ENCODE measurements around the gene P4HA3.

Gene P4HA3

GRCh38 chr11:74311352-74311926 lies at the start of gene P4HA3:
P4HA3 (minus strand) TSS chr11:74311640; CDS start chr11:74311611, 29 bp downstream.
- H3K4me3 ChIP-seq (ENCODE audit: low read length), result peak within 1 kb of the TSS; percentile 28; the same call in 1 of the 2 replicates
- WGBS (ENCODE audit: insufficient coverage, insufficient read length), result no CpG with 5 or more reads among the region's 62 CpGs

GRCh38 chr11:74357449-74357848 lies 46.0 kb upstream of the P4HA3 start:
- H3K36me3 ChIP-seq (ENCODE audit: control insufficient read depth, insufficient read depth, low read length), result peaks cover 8% of the 10 kb centered on the region
- no peak overlapping the region for H3K27ac ChIP-seq (ENCODE audit: low read length)
- H3K9me3 ChIP-seq (ENCODE audit: control insufficient read depth, insufficient read depth, low read length), result peaks cover 2% of the 10 kb centered on the region; the same call in 1 of the 2 replicates
- DNase-seq (ENCODE audit: low read depth, low spot score), result no peak
- no peaks in the 10 kb centered on the region for H3K4me1 ChIP-seq (ENCODE audit: control insufficient read depth, insufficient read depth, low read length)
- H3K4me3 ChIP-seq (ENCODE audit: low read length), result no peak overlapping the region
- no CpG with 5 or more reads among the region's 1 CpG for WGBS (ENCODE audit: insufficient coverage, insufficient read length)
- no peaks in the 10 kb centered on the region for H3K27me3 ChIP-seq (ENCODE audit: control insufficient read depth, insufficient read depth, low read length)

More at GRCh38 chr11:74311352-74311926, at the start of gene P4HA3:
- H3K27ac ChIP-seq (ENCODE audit: low read length), result no peak within 1 kb of the TSS
- H3K36me3 ChIP-seq (ENCODE audit: control insufficient read depth, insufficient read depth, low read length), result no peaks in the 10 kb centered on the region
- peak; percentile 16 for DNase-seq (ENCODE audit: low read depth, low spot score)
- peaks cover 6% of the 10 kb centered on the region; the same call in 1 of the 2 replicates for H3K27me3 ChIP-seq (ENCODE audit: control insufficient read depth, insufficient read depth, low read length)
- H3K4me1 ChIP-seq (ENCODE audit: control insufficient read depth, insufficient read depth, low read length), result no peaks in the 10 kb centered on the region; the same call in 1 of the 2 replicates
- H3K9me3 ChIP-seq (ENCODE audit: control insufficient read depth, insufficient read depth, low read length), result no peaks in the 10 kb centered on the region

- WGBS (ENCODE audit: insufficient coverage, insufficient read length), result no CpG with 5 or more reads among the region's 2 CpGs
- no peak for DNase-seq (ENCODE audit: low read depth, low spot score)
Measured at GRCh38 chr11:74355626-74356025, 44.2 kb upstream of the P4HA3 start.

GRCh38 chr11:74354036-74354435 lies 42.6 kb upstream of the P4HA3 start:
- whole genome bisulfite sequencing (ENCODE audit: insufficient coverage, insufficient read length), result no CpG with 5 or more reads among the region's 3 CpGs
- Histone ChIP-seq H3K4me1 (ENCODE audit: control insufficient read depth, insufficient read depth, low read length) (no peaks in the 10 kb centered on the region), H3K27ac (ENCODE audit: low read length) (no peak overlapping the region), H3K9me3 (ENCODE audit: control insufficient read depth, insufficient read depth, low read length) (no peaks in the 10 kb centered on the region), H3K36me3 (ENCODE audit: control insufficient read depth, insufficient read depth, low read length) (no peaks in the 10 kb centered on the region; the same call in 1 of the 2 replicates), H3K27me3 (ENCODE audit: control insufficient read depth, insufficient read depth, low read length) (no peaks in the 10 kb centered on the region), H3K4me3 (ENCODE audit: low read length) (no peak overlapping the region)
- DNase-seq (ENCODE audit: low read depth, low spot score), result no peak

More at GRCh38 chr11:74355626-74356025, 44.2 kb upstream of the P4HA3 start:
- Histone ChIP-seq H3K4me3 (ENCODE audit: low read length) (no peak overlapping the region), H3K4me1 (ENCODE audit: control insufficient read depth, insufficient read depth, low read length) (no peaks in the 10 kb centered on the region), H3K36me3 (ENCODE audit: control insufficient read depth, insufficient read depth, low read length) (peaks cover 7% of the 10 kb centered on the region), H3K9me3 (ENCODE audit: control insufficient read depth, insufficient read depth, low read length) (peaks cover 2% of the 10 kb centered on the region; the same call in 1 of the 2 replicates), H3K27ac (ENCODE audit: low read length) (no peak overlapping the region), H3K27me3 (ENCODE audit: control insufficient read depth, insufficient read depth, low read length) (no peaks in the 10 kb centered on the region)

- Histone ChIP-seq H3K27ac (ENCODE audit: low read length) (no peak overlapping the region), H3K36me3 (ENCODE audit: control insufficient read depth, insufficient read depth, low read length) (no peaks in the 10 kb centered on the region; the same call in 1 of the 2 replicates), H3K27me3 (ENCODE audit: control insufficient read depth, insufficient read depth, low read length) (no peaks in the 10 kb centered on the region), H3K9me3 (ENCODE audit: control insufficient read depth, insufficient read depth, low read length) (no peaks in the 10 kb centered on the region), H3K4me1 (ENCODE audit: control insufficient read depth, insufficient read depth, low read length) (no peaks in the 10 kb centered on the region; the same call in 1 of the 2 replicates), H3K4me3 (ENCODE audit: low read length) (no peak overlapping the region)
- no CpG with 5 or more reads among the region's 2 CpGs for WGBS (ENCODE audit: insufficient coverage, insufficient read length)
- no peak for DNase-seq (ENCODE audit: low read depth, low spot score)
Measured at GRCh38 chr11:74347381-74347780, 35.9 kb upstream of the P4HA3 start.

- no peaks in the 10 kb centered on the region; the same call in 1 of the 2 replicates for H3K4me1 ChIP-seq (ENCODE audit: control insufficient read depth, insufficient read depth, low read length)
- no peaks in the 10 kb centered on the region; the same call in 1 of the 2 replicates for H3K36me3 ChIP-seq (ENCODE audit: control insufficient read depth, insufficient read depth, low read length)
- H3K27ac ChIP-seq (ENCODE audit: low read length), result no peak overlapping the region
- no CpG with 5 or more reads among the region's 1 CpG for WGBS (ENCODE audit: insufficient coverage, insufficient read length)
- no peaks in the 10 kb centered on the region for H3K27me3 ChIP-seq (ENCODE audit: control insufficient read depth, insufficient read depth, low read length)
- no peak overlapping the region for H3K4me3 ChIP-seq (ENCODE audit: low read length)
- no peak for DNase-seq (ENCODE audit: low read depth, low spot score)
- no peaks in the 10 kb centered on the region for H3K9me3 ChIP-seq (ENCODE audit: control insufficient read depth, insufficient read depth, low read length)
Measured at GRCh38 chr11:74345420-74345819, 34.0 kb upstream of the P4HA3 start.

- Histone ChIP-seq H3K36me3 (ENCODE audit: control insufficient read depth, insufficient read depth, low read length) (no peaks in the 10 kb centered on the region), H3K4me3 (ENCODE audit: low read length) (no peak overlapping the region), H3K27me3 (ENCODE audit: control insufficient read depth, insufficient read depth, low read length) (no peaks in the 10 kb centered on the region), H3K4me1 (ENCODE audit: control insufficient read depth, insufficient read depth, low read length) (no peaks in the 10 kb centered on the region; the same call in 1 of the 2 replicates), H3K9me3 (ENCODE audit: control insufficient read depth, insufficient read depth, low read length) (no peaks in the 10 kb centered on the region), H3K27ac (ENCODE audit: low read length) (no peak overlapping the region)
- DNase-seq (ENCODE audit: low read depth, low spot score), result no peak
- no CpG with 5 or more reads among the region's 1 CpG for WGBS (ENCODE audit: insufficient coverage, insufficient read length)
Measured at GRCh38 chr11:74341921-74342320, 30.5 kb upstream of the P4HA3 start.

GRCh38 chr11:74339619-74340018 lies 28.2 kb upstream of the P4HA3 start:
- H3K27me3 ChIP-seq (ENCODE audit: control insufficient read depth, insufficient read depth, low read length), result no peaks in the 10 kb centered on the region
- no peak overlapping the region for H3K4me3 ChIP-seq (ENCODE audit: low read length)
- H3K9me3 ChIP-seq (ENCODE audit: control insufficient read depth, insufficient read depth, low read length), result no peaks in the 10 kb centered on the region
- DNase-seq (ENCODE audit: low read depth, low spot score), result no peak
- no peak overlapping the region for H3K27ac ChIP-seq (ENCODE audit: low read length)
- no peaks in the 10 kb centered on the region for H3K4me1 ChIP-seq (ENCODE audit: control insufficient read depth, insufficient read depth, low read length)
- H3K36me3 ChIP-seq (ENCODE audit: control insufficient read depth, insufficient read depth, low read length), result no peaks in the 10 kb centered on the region

- H3K36me3 ChIP-seq (ENCODE audit: control insufficient read depth, insufficient read depth, low read length), result no peaks in the 10 kb centered on the region
- no peaks in the 10 kb centered on the region for H3K9me3 ChIP-seq (ENCODE audit: control insufficient read depth, insufficient read depth, low read length)
- H3K27me3 ChIP-seq (ENCODE audit: control insufficient read depth, insufficient read depth, low read length), result no peaks in the 10 kb centered on the region
- WGBS (ENCODE audit: insufficient coverage, insufficient read length), result no CpG with 5 or more reads among the region's 6 CpGs
- no peaks in the 10 kb centered on the region for H3K4me1 ChIP-seq (ENCODE audit: control insufficient read depth, insufficient read depth, low read length)
- DNase-seq (ENCODE audit: low read depth, low spot score), result no peak
- no peak overlapping the region for H3K4me3 ChIP-seq (ENCODE audit: low read length)
- no peak overlapping the region for H3K27ac ChIP-seq (ENCODE audit: low read length)
Measured at GRCh38 chr11:74338963-74339362, 27.5 kb upstream of the P4HA3 start.

GRCh38 chr11:74333193-74333592 lies 21.8 kb upstream of the P4HA3 start:
- no peaks in the 10 kb centered on the region for H3K36me3 ChIP-seq (ENCODE audit: control insufficient read depth, insufficient read depth, low read length)
- no CpG with 5 or more reads among the region's 1 CpG for WGBS (ENCODE audit: insufficient coverage, insufficient read length)
- no peaks in the 10 kb centered on the region for H3K27me3 ChIP-seq (ENCODE audit: control insufficient read depth, insufficient read depth, low read length)
- no peak for DNase-seq (ENCODE audit: low read depth, low spot score)
- H3K4me1 ChIP-seq (ENCODE audit: control insufficient read depth, insufficient read depth, low read length), result no peaks in the 10 kb centered on the region
- no peak overlapping the region for H3K4me3 ChIP-seq (ENCODE audit: low read length)
- H3K9me3 ChIP-seq (ENCODE audit: control insufficient read depth, insufficient read depth, low read length), result no peaks in the 10 kb centered on the region
- H3K27ac ChIP-seq (ENCODE audit: low read length), result no peak overlapping the region

GRCh38 chr11:74332291-74332690 lies 20.9 kb upstream of the P4HA3 start:
- H3K27me3 ChIP-seq (ENCODE audit: control insufficient read depth, insufficient read depth, low read length), result no peaks in the 10 kb centered on the region
- no peaks in the 10 kb centered on the region for H3K9me3 ChIP-seq (ENCODE audit: control insufficient read depth, insufficient read depth, low read length)
- H3K4me1 ChIP-seq (ENCODE audit: control insufficient read depth, insufficient read depth, low read length), result no peaks in the 10 kb centered on the region
- DNase-seq (ENCODE audit: low read depth, low spot score), result no peak
- H3K27ac ChIP-seq (ENCODE audit: low read length), result no peak overlapping the region
- no peaks in the 10 kb centered on the region for H3K36me3 ChIP-seq (ENCODE audit: control insufficient read depth, insufficient read depth, low read length)
- no peak overlapping the region for H3K4me3 ChIP-seq (ENCODE audit: low read length)
- no CpG with 5 or more reads among the region's 1 CpG for WGBS (ENCODE audit: insufficient coverage, insufficient read length)
